Nucleus accumbens (tissue), 56 donors: ENCODE results near the gene BEAN1.
"Not testable (repeated sequence)": the region's sequence is repeated elsewhere in the genome, so short reads cannot be mapped to it uniquely, and the experiment has no call there.

ENCODE experiments used
- DNase-seq, 56 donors: peaks; one replicate each; lab custom pipeline; 2025; lab: John Stamatoyannopoulos, UW

BEAN1 gene

DNA sequence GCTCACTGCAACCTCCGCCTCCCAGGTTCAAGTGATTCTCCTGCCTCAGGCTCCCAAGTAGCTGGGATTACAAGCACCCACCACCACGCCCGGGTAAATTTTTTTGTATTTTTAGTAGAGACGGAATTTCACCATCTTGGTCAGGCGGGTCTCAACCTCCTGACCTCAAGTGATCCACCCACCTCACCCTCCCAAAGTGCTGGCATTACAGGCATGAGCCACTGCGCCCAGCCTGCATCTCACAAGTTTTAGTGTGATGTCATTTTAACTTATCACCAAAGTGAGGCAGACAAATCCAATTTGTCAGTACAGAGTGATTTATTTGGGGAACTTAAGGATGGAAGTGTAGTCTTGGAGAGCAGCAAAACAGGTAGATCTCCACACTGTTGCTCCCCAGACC lies 39.5 kb downstream of the BEAN1 start:
- DNase-seq, result not testable (repeated sequence)

GRCh38 chr16:66467611-66468010 lies 40.5 kb downstream of the BEAN1 start:
- DNase-seq, result no peak

DNA sequence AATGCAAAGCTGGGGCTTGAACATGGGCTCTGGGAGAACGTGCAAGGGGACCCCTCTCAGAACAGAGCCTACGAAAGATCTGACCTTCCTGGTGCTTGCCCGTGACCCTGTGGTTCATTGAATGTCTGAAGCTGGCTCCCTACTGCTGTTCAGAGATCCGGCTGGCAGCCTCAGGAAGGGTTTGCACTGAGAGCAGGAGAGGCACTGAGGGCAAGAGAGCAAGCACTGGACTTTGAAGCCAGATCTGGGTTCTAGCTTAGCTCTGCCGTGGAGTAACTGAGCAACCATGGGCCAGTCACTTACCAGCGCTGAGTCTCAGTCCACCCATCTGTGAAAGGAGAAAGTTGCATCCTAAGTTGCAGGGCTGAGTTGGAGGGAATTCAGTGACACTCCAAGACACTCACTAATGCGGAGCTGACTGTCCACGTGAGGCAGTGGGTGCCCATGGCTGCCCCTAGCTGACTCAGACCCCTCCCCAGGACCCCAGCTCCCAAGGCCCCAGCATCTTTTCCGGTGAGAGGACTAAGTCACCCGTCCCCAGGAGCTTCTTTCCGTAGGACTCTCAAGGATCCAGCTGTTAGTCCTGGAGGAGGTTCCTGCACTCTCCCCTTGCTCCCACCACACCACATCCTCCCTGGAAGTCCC lies 41.3 kb downstream of the BEAN1 start:
- no peak for DNase-seq

DNA sequence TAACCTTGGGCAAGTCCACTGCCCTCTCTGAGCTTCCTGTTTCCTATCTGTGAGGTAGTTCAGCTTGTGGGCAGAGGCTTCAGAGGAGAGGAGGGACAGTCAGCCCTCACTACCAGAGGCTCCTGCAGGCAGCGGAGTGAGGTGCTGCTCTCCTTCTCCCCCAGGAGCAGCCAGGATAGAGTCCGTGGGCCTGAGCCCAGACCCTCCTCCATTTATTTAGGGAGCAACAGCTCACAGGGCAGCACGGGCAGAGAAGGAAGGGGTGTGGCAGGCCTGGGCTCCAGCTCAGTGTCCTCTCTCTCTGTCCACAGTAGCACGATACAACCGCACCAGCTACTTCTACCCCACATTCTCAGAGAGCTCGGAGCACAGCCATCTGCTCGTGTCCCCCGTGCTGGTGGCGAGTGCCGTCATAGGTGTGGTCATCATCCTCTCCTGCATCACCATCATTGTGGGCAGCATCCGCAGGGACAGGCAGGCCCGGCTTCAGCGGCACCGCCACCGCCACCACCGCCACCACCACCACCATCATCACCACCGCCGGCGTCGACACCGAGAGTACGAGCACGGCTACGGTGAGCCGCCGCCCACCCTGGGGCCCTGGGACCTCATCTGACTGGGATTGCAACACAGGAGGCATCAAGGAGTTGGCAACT lies 42.3 kb downstream of the BEAN1 start:
- DNase-seq, result no peak

DNA sequence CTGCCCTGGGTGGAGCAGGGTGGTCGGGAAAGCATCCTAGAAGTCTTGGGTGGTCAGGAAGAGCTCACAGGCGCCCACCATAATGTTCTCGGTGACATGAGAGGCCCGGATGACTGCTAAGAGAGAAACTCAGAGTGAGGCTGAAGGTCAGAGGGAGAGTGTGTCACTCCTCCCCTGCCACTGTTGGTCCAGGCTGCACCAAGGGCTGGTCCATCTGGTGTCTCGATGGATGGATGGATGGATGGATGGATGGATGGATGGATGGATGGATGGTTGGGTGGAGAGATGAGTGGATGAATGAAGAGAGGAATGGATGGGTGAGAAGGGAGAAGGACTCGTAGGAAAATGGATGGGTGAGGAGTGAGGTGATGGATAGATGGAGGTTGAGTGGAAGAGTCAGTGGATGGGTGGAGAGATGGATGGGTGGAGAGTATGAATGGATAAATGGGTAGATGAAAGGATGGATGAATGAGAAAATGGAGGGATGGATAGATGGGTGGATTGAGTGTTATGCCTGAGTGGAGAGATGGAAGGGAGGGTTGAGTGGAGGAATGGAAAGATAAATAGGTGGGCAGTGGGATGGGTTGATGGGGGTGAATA lies 43.0 kb downstream of the BEAN1 start:
- DNase-seq, result no peak

DNA sequence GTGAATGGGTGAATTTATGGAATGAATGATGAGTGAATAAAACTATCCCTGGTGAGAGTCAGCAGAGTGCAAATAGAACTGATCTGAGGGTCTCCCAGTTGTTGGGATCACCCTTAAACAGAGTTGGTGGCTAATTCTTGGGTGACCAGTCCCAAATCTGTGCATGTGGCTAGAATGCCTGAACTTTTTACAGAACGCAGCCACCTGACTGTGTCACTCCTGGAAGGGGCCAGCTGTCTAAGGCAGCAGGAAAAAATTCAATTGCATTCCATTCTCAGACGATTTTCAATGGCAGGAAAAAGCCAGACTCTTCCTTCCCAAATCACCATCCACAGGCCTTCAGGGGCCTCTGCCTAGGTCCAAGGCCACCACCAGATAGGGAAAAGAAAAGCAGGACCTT lies 43.5 kb downstream of the BEAN1 start:
- no peak for DNase-seq

GRCh38 chr16:66471264-66471663 lies 44.2 kb downstream of the BEAN1 start:
- DNase-seq, result no peak

DNA sequence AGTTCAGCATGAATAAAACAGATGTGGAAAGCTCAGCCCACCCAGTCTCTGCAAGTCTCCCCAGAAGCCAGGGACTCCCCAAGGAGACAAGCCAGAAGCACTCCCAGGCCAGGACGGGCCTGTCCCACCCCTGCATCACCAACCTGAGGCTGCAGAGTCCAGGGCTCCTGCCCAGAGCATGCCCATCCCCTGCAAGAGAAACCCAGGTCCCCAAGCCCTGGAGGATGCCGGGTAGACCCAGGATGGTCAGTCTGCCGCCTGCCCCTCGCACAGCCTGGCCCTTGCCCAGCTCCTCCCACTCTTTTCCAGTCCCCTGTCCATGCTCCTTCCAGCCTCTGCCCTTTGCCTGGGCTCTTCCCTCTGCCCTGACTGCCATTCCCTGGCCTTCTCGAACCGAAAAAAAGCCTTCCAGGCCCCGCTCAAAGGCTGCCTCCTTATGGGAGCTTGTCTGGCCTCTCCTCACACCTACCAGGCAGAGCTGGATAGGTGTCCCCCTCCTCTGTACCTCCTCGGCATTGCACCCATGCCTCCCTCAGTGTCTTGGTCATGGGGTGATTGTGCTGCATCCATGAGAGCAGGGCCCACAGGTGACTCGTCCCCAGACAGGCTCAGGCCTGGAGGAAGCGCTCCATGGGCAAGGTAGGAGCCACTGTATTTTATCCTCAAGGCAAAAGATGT lies 44.8 kb downstream of the BEAN1 start:
- no peak for DNase-seq

DNA sequence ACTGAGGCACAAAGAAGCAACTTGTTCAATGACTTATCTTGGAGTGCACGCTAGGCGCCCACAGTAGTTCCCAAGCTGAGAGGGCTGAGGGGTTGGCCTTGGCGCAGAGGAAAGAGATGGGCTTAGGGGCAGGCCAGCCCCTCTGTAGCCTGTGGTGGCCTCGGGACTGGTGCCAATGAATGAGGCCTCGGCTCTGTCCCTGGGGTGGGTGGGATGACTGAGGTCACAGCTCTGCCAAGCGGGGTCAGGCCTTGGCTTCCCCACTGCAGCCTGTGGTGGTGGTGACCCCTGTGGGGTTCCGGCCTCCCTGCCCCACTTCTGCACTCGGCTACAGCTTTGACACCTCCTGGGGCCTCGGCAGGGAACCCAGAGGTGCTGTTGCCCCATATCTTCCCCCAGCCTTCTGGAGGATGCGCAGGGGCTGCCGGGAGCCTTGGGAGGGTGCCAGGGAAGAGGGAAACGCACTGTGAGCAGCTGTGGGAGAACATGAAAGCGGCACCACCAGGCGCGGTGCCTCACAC lies 46.0 kb downstream of the BEAN1 start:
- DNase-seq, result no peak

DNA sequence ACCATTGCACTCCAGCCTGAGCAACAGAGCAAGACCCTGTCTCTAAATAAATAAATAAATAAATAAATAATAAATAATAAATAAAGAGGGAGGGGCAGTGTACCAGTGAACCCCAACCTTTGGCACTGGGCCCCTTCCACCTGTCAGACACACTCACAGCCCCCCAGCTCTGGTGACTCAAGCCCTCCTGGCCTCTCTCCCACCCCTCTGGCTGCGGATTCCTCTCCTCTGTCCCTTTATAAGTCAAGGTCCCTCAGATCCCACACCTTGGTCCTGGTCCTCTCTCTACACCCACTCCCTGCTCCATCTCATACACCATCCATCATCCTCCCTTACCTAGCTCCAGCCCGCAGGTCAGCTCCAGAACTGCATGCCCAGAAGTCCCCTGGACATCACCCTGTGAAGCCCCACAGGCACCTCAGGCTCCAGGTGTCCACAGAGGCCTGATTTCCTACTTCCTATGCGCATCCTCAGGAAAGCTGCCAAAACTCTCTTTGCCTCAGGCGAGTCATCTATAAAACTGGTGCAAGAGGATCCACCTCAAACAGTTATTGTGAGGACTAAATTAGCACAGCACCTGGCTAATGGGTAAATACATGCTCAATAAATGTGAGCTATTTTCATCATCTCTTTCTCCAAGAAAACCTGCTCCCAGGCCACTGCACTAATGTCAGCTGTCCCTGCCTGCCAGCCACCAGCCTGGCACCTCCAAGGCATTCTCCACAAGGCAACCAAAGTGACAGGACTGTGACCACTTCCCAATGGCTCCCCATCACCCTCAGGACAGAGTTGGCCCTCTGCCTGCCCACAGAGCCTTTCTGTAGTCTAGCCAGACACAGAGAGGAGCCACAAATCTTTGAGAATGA lies 46.8 kb downstream of the BEAN1 start:
- no peak for DNase-seq

DNA sequence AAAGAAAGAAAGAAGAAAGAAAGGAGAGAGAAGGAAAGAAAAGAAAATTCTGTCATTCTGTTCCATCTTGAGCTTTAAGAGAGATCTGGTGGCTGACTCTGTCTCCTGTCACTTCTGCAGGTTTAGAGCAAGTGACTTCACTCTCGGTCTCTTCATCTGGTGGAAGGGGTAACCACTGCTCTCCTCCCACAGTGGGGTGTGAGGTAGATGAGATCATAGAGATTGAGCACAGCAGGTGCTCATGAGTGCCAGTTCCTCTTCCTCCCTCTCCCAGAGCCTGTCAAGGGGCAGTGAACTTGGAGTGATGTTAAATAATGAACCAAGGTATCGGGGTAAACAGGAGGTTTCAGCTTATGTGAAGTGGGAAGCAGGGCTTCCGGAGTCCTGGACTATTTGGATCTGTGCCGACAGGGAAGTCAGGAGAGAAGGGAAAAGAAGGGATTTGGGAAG lies 47.7 kb downstream of the BEAN1 start:
- DNase-seq, result no peak

GRCh38 chr16:66475232-66475631 lies 48.1 kb downstream of the BEAN1 start:
- no peak for DNase-seq

DNA sequence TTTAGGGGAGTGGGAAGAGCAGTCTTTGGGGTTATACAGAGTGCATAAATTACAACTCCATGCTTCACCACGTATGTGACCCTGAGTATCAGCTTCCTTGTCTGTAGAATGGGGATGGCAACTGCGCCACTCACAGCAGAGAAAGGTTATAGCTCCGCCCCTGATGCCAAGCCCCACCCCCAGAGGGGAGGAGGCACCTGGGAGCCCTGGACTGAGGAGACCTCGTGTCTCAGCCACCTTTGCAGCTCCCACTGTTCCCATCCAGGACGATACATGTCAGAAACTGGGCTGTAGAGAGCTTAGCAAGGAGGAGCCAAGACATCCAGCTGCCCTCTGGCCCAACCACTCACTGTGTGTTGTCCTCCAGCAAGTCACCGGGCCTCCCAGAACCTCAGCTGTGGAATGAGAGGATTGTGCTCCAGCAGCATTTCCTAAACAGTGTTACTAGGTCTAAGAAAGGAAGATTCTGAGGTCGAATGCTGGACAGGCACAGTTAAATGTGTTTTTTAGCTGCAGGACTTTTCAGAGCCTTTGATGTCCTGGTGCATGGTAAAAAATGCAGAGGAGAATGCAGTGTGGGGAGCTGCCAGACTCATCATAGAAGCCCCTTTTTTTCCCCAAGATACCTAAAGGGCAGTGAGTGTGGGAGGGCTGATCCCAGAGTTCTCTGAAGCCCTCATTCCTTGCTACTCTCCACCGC lies 49.4 kb downstream of the BEAN1 start:
- no peak for DNase-seq

DNA sequence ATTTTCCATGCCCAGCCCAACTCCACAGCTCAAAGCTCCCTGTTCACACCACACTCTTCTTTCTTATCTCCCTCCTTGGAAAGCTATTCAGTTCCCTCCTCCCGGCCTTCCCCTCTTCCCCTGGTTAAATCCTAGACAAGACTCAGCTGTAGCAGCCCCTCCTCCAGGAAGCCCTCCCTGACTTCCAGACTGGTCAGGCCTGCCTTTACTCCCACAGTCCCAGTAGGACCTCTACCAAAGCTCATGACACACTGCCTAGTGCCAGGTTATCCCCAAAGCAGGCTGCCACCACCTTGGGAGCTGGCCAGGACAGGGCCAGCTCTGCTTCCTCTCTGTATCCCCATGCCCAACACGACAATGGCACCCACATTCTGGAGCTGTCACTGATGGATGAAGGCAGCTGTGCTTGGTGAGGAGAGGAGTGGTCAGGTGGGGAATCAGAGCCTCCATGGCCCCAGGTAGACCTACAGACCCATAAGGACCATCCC lies 50.0 kb downstream of the BEAN1 start:
- no peak for DNase-seq

- peak in 40 of 56 donors; percentile 8 to 71 (median 30) for DNase-seq
Observed at GRCh38 chr16:66478733-66479511, 51.8 kb downstream of the BEAN1 start.

DNA sequence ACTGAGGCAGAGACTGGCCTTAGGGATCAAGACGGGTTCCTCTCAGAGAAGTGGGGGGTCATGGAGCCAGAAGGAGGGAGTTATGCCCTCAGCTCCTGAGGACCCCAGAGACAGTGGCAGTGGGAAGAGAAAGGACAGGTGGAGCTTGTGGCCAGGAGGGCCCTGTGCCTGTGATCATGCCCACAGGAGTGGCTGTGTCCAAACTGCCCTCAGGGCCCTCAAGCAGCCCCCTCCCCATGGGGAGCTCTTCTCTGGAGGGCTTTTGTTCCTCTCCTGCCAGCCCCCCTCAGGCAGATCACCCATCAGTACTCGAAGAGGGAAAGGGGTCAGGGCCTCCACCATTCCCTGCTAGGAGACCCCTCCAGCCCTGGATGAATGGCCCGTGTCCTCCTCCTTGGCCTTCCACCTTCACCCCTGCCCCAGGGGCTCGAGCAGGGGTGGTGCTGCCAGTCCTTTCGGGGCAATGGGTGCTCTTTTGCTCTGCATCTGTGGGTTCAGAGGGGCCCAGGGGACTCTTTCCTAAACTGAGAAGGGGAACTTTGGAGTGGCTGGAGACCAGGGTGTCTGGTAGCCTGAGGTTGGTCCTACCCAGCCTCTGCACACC lies 52.7 kb downstream of the BEAN1 start:
- DNase-seq, result no peak

DNA sequence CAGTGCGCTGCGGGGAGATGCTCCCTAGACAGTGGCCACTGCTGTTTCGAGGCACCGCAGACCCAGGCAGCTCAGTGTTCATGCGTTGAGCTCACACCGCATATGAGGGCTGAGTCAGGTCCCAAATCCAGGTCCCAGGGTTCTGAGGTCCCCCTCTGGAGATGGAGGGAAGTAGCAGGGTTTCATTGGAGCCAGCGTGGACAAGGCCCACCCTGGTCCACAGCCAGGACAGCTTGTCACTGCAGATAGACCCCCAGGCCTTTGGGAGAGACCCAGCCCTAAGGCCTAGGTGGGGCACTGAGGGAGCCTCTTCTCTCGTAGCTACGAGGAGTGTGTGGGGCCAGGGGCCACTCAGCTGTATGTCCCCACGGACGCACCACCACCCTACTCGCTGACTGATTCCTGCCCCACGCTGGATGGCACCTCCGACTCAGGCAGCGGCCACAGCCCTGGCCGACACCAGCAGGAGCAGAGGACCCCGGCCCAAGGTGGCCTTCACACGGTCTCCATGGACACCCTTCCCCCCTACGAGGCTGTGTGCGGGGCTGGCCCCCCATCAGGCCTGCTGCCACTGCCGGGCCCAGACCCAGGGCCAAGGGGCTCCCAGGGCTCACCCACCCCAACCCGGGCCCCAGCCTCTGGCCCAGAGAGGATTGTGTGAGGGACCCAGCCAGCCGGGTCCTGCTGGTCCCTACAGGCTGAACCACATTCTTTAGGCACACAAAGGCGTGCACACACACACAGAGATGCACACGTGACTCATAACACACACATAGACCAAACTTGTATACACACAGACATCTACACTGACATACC lies 53.4 kb downstream of the BEAN1 start:
- DNase-seq, result no peak
